Nephron progenitor cell (in vitro differentiated cells): ENCODE results near the gene KLHL15.
"Not testable (repeated sequence)": the region's sequence is repeated elsewhere in the genome, so short reads cannot be mapped to it uniquely, and the experiment has no call there.

ENCODE experiments used
- DNase-seq: peaks from one replicate; pipeline ENCODE4 v3.0.0; 2021
- H3K27ac Mint-ChIP-seq: 2 replicates; pipeline ENCODE4 v1.8.0; 2021; ENCODE audit warnings: mild to moderate bottlenecking, moderate library complexity, mixed read lengths
- H3K27me3 Mint-ChIP-seq: 2 replicates; pipeline ENCODE4 v1.8.0; 2021; ENCODE audit warnings: mild to moderate bottlenecking, low read depth, mixed read lengths; ENCODE audit not compliant: poor library complexity
- H3K36me3 Mint-ChIP-seq: 2 replicates; pipeline ENCODE4 v1.8.0; 2021; ENCODE audit warnings: low read depth, mixed read lengths
- H3K4me1 Mint-ChIP-seq: 2 replicates; pipeline ENCODE4 v1.8.0; 2021; ENCODE audit warnings: mixed read lengths
- H3K4me3 Mint-ChIP-seq: 2 replicates; pipeline ENCODE4 v1.8.0; 2021; ENCODE audit warnings: mild to moderate bottlenecking, moderate library complexity, mixed read lengths
- H3K9me3 Mint-ChIP-seq: 2 replicates; pipeline ENCODE4 v1.8.0; 2021; ENCODE audit warnings: mild to moderate bottlenecking, moderate library complexity, mixed read lengths
- CTCF ChIP-seq: fragments of 200-600 bp; sonication (generic); IDR thresholded peaks from 2 replicates; pipeline ENCODE4 v1.5.0; 2021; ENCODE audit warnings: antibody characterized with exemption

Gene KLHL15

DNA sequence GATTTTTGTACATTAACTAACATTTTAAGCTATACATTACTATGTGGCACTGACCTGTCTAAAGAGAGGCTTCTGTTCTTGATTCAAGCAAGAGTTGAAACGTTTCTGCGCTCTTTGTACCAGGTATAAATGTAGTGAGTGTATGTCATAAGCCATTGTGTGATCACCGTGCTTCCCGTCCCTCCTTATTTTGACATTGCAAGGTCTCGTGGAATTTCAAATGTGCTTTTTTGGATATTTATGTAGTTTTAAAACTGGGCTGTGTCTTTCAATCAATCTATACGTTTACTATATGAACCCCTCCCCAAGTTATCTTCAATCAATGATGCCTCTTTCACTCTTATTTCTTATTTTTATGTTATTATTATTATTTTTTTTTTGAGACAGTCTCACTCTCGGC is at the start of gene KLHL15:
Gene KLHL15 (minus strand): TSS at position 101 of the 400 bp plus-strand sequence. CDS start 20,493 bp downstream, outside the sequence.
- no peak for TF ChIP-seq CTCF
- Mint-ChIP-seq H3K4me1 (peaks cover 25% of the 10 kb centered on the region), H3K27me3 (peaks cover 10% of the 10 kb centered on the region), H3K9me3 (no peaks in the 10 kb centered on the region), H3K36me3 (peaks cover 11% of the 10 kb centered on the region), H3K4me3 (peak within 1 kb of the TSS; percentile 86), H3K27ac (peak within 1 kb of the TSS; percentile 100)
- no peak for DNase-seq

DNA sequence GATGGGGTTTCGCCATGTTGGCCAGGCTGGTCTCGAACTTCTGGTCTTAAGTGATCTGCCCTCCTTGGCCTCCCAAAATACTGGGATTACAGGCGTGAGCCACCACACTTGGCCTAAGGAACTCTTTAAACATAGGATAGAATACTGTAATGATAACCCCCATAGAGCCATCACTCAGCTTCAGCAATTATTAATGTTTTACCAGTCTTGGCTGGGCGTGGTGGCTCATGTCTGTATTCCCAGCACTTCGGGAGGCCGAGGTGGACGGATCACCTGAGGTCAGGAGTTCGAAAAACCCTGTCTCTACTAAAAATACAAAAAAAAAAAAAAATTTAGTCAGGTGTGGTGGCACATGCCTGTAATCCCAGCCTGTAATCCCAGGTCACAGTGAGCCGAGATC is 42.9 kb upstream of the KLHL15 start:
- Mint-ChIP-seq H3K9me3 (no peaks in the 10 kb centered on the region), H3K36me3 (peaks cover 95% of the 10 kb centered on the region), H3K4me3 (no peak overlapping the region), H3K4me1 (no peaks in the 10 kb centered on the region), H3K27ac (no peak overlapping the region), H3K27me3 (peaks cover 2% of the 10 kb centered on the region)
- no peak for DNase-seq
- TF ChIP-seq CTCF, result no peak

DNA sequence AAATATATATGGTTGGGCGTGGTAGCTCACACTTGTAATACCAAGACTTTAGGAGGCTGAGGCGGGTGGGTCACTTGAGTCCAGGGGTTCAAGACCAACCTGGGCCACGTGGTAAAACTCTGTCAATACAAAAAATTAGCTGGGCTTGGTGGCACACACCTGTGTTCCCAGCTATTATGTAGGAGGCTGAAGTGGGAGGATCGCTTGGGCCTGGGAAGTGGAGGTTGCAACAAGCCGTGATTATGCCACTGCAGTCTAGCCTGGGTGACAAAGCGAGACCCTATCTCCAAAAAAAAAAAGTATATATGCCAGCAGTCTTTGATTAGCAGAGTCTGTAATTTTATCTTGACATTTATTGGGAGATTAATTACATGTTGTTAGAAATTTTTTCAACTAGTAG is 36.5 kb upstream of the KLHL15 start:
- H3K4me1 Mint-ChIP-seq, result no peaks in the 10 kb centered on the region

GRCh38 chrX:24055043-24055356 is 28.0 kb upstream of the KLHL15 start:
- no peak for TF ChIP-seq CTCF
- H3K36me3 Mint-ChIP-seq, result peaks cover 26% of the 10 kb centered on the region
- H3K27ac Mint-ChIP-seq, result no peak overlapping the region
- no peak overlapping the region for H3K4me3 Mint-ChIP-seq
- no peaks in the 10 kb centered on the region for H3K9me3 Mint-ChIP-seq
- peaks cover 23% of the 10 kb centered on the region for H3K4me1 Mint-ChIP-seq
- peaks cover 4% of the 10 kb centered on the region for H3K27me3 Mint-ChIP-seq
- no peak for DNase-seq

More for the DNA sequence above, 36.5 kb upstream of the KLHL15 start:
- no peak for TF ChIP-seq CTCF
- no peak overlapping the region for H3K4me3 Mint-ChIP-seq
- DNase-seq, result no peak
- H3K27me3 Mint-ChIP-seq, result peaks cover 2% of the 10 kb centered on the region
- H3K36me3 Mint-ChIP-seq, result peaks cover 84% of the 10 kb centered on the region
- H3K27ac Mint-ChIP-seq, result no peak overlapping the region
- no peaks in the 10 kb centered on the region for H3K9me3 Mint-ChIP-seq

DNA sequence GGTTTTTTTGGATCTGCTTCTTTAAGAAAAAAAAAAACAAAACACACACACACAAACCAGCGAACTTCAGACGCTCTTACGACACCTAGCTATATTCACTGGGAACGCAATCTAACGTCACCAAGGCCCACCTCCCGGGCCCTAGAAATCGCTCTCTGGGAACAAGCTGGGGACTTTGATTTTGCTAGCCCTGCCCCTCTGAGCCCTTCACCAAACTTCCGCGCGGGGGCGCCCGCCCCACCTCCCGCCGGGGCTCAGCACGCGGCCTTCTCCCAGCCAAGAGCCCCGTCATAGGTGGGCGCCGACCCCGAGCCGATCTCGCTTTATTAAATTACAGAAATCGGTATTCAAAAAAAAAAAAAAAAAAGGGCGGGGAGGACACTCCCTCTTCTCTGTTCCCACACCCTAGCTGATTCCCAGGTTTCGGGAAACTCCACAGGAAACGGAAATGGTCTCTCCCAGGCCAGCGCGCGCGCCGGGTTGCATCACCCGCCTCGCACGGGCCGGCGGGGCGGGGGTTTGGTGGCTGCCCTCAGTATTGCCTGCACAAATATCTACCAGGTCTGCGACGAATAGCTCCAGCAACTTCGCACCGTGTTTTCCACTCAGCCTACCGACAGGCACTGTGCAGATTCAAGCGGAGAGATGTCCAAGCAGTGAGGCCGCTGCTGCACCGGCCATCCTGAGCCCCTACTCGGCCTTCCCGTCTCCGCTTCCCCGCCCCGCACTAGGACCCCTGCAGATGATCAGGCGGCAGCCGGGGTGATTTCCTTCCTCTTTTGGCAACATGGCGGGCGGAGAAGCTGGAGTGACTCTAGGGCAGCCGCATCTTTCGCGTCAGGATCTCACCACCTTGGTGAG is 27.4 kb upstream of the KLHL15 start, which contains the start of gene EIF2S3:
Gene EIF2S3 (plus strand): TSS at position 775 of the 861 bp plus-strand sequence. CDS start 13 bp downstream, at position 788.
- Mint-ChIP-seq H3K27me3 (peaks cover 4% of the 10 kb centered on the region), H3K4me1 (peaks cover 23% of the 10 kb centered on the region), H3K9me3 (no peaks in the 10 kb centered on the region), H3K36me3 (peaks cover 20% of the 10 kb centered on the region), H3K4me3 (no peak within 1 kb of the TSS), H3K27ac (no peak within 1 kb of the TSS)
- peak; percentile 81 for TF ChIP-seq CTCF
- peak; percentile 91 for DNase-seq

DNA sequence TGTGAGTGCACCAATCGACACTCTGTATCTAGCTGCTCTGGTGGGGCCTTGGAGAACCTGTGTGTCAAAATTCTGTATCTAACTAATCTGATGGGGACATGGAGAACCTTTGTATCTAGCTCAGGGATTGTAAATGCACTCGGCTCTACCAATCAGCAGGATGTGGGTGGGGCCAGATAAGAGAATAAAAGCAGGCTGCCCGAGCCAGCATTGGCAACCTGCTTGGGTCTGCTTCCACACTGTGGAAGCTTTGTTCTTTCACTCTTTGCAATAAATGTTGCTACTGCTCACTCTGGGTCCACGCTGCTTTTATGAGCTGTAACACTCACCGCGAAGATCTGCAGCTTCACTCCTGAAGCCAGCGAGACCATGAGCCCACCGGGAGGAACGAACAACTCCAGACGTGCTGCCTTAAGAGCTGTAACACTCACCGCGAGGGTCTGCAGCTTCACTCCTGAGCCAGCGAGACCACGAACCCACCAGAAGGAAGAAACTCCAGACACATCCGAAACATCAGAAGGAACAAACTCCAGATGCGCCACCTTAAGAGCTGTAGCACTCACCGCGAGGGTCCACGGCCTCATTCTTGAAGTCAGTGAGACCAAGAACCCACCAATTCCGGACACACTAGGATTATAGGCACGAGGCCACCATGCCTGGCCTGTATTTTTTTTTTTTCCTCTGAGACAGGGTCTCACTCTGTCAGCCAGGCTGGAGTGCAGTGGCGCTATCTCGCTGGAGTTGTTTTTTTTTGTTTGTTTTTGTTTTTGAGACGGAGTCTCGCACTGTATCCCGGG is 23.7 kb upstream of the KLHL15 start:
- not testable (repeated sequence) for H3K27me3 Mint-ChIP-seq, DNase-seq, H3K36me3 Mint-ChIP-seq, H3K9me3 Mint-ChIP-seq
- peak overlapping the region; percentile 94 for H3K27ac Mint-ChIP-seq
- peak overlapping the region; percentile 35 for H3K4me3 Mint-ChIP-seq
- H3K4me1 Mint-ChIP-seq, result peaks cover 12% of the 10 kb centered on the region

- H3K4me3 Mint-ChIP-seq, H3K36me3 Mint-ChIP-seq, H3K27ac Mint-ChIP-seq, DNase-seq, H3K9me3 Mint-ChIP-seq, H3K27me3 Mint-ChIP-seq: not testable (repeated sequence)
- H3K4me1 Mint-ChIP-seq, result peaks cover 12% of the 10 kb centered on the region
These were observed 22.7 kb upstream of the KLHL15 start for GRCh38 chrX:24049643-24050042.

DNA sequence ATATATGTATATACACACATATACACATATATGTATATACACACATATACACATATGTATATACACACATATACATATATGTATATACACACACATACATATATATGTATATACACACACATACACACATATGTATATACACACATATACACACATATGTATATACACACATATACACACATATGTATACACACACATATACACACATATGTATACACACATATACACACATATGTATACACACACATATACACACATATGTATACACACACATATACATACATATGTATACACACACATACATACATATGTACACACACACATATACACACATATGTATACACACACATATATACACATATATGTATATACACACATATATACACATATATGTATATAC is 19.1 kb upstream of the KLHL15 start:
- H3K9me3 Mint-ChIP-seq, DNase-seq, H3K27ac Mint-ChIP-seq: not testable (repeated sequence)

More for the DNA sequence above, 19.1 kb upstream of the KLHL15 start:
- H3K4me3 Mint-ChIP-seq, H3K4me1 Mint-ChIP-seq, H3K27me3 Mint-ChIP-seq, H3K36me3 Mint-ChIP-seq: not testable (repeated sequence)
